RPMI7951 (cell line): ENCODE data around the gene CDH23. TPM values are rescaled to one million over a fixed set of nuclear protein-coding genes. Genes with fewer than 3 reads are reported as not detected.

ENCODE experiments used
- DNase-seq: peaks from one replicate; pipeline ENCODE4 v3.0.0-alpha.2; 2012; ENCODE audit warnings: low read depth
- total RNA-seq: library from RNA; depleted of rRNA; stranded (reverse); fragments of >200 nt; shearing (Covaris generic); gene quantifications from 2 replicates; pipeline ENCODE4 v1.2.3, GENCODE V29; 2014

The CDH23 gene
- total RNA-seq, 1 experiment from 2014 or later, result not detected

DNA sequence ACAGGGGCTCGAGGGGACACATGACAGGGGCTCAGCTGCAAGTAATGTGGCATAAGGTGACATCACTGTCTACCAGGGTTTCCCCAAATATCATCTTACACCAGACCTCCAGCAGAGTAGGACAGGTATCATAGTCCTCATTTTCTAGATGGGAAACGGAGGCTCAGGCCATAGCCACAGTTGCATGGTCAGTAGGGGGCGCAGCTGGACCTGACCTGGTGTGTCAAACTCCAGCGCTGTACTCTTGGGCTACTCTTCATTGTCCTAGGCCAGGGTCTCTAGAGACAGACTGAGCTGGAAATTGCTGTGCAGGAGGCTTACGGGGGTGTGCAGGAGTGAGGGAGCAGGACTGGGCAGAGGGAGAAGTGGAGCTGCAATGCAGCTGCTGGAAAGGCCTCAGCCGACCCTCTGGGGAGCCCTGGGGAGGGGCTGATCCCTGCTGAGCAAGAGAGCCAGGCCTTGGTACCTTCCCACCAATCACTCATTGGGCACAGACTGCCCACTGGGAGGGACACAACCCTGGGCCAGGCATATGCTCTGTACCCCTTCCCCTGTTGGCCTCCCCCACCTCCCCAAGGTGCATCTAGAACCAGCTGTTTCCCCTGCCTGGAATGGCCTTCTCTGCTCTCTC is 89.9 kb downstream of the CDH23 start:
- DNase-seq, result peak; percentile 5

DNA sequence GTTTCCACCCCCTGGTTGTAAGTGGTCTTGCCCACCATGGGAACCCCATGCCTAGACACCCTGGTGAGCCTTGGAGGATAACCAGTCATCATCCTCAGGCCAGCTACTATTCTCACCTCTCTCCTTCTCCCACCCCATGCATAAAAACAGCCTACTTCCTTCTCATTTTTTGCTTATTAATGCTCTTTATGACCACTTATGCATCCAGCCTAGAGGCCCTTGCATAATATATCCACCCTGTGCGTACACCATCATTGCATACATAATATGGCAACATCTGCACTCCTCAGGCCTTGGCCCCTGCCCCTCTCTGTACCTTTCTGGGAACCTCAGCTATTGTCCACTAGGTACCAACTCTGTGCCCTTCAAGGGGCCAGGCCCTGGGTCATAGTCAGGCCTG is 91.0 kb downstream of the CDH23 start:
- no peak for DNase-seq

DNA sequence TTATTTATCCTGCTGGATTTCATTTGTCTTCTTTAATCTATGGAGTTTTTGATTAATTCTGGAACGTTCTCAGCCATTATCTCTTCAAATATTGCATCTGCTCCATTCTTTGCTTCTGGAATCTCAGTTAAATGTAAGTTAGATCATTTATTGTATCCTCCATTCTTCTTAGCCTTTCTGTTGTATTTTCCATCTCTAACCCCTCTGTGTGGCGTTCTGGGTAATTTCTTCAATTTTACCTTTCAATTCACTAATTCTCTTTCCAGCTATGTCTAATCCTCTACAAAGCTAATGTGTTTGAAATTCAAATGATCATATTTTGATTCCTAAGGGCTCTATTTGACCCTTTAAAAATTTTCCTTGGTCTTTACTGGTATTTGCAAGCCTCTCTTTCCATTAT is 92.4 kb downstream of the CDH23 start:
- no peak for DNase-seq

DNA sequence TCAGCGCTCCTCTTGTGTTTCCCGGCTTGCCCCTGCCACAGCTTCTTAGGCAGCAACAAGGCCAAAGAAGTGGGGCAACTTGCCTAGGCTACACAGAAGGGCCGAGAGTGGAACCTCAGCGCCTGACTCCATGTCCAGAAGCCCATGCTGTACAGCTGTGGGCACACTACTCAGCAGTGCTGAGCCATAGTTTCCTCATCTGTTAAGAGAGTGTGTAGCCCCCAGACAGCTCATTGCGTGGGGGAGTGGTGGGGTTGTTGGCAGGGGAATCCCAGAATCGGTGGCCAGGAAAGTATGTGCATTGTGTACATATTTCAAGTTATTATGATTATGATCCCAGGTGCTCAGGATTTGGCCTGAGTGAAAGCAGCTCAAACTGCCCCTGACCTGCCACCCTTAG is 96.2 kb downstream of the CDH23 start:
- DNase-seq, result no peak

DNA sequence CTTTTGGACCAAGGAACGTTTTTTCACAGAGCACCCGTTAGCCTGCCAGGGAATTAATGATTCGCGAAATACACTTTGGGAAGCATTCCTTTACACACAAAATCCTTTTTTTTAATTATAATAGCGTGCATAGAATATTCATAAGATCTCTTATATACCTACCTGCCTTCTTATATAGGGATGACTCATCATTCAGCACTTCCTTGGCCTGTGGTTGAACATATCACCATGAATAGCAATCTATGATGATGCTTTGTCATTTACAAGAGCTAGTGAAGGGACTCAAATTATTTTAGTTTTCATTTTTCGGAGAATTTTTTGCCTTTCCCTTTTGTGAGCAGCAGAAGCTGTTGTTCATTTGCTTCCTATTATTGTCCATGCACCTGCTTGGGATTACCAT is 97.0 kb downstream of the CDH23 start:
- DNase-seq, result no peak

DNA sequence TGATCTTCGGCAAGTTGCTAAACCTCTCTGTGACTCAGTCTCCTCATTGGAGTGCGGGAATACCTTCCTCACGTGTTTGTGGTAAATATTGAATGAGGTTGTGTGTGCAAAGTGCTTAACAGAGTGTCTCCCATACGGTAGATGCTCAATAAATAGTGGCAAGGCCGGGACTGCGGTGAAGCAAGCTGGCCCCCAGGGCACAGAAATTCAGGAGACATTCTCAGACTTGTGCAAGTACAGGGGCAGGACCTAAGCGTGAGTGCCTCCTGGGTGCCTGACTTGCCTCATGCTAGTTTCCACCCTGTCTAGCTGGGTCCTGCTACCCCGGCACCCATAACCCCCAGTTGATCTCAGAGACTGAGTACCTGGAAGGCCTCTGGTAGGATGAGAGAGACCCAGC is 97.8 kb downstream of the CDH23 start:
- no peak for DNase-seq

DNA sequence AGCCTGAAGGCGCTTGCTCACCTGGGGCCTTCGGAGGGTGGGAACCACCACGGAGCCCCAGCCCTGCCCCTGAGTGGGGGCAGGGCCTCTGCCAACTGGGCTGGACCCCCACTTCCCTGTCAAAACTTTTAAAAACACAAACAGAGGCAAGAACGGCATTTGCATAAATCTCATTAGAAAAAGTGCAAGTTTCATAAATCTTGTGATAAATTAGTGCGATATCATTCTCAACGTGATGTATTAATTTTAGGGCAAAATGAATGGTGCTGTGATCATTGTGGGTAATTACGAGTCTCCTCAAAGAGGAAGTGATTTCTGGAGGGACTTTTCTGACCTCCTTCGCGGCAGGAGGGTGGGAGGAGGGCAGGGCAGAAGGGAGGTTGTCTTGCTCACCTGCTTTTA is 98.3 kb downstream of the CDH23 start:
- no peak for DNase-seq

DNA sequence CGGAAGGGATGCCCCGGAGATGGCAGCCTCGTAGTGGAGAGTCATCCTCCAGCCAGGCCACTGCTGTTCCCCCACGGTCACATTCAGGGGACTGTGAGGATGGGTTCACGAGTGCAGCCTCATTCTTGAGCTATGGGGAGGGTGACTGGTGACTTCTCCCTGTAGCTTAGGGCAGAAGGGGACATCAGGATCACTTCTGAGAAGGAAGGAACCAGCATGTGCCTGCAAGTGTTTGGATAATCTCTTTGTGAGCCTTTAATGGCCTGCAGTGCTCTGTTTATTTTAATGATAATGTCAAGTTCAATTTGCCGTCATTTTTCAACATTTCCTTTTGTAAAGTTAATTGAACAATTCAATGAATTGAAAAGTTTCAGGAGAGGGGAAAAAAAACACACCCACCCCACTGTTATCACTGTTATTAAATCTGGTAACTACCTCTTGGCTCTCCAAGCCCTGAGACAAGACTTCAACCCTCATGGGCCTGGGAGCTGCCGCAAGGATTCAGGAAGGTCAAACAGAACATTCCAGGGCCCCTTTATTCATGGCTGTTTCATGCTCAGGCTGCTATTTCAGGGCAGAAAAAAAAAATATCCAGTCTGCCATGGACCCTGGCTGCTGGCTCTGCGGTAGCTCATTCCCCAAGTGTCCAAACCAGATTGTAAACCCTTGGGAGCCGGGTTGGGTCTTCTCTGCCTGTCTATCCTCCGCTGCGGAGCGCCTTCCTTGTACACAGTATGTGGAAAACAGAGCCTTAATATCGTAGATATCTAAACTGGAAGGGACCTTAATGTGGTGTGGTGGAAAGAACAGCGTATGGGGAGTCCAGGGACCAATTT is 100.4 kb downstream of the CDH23 start:
- no peak for DNase-seq

DNA sequence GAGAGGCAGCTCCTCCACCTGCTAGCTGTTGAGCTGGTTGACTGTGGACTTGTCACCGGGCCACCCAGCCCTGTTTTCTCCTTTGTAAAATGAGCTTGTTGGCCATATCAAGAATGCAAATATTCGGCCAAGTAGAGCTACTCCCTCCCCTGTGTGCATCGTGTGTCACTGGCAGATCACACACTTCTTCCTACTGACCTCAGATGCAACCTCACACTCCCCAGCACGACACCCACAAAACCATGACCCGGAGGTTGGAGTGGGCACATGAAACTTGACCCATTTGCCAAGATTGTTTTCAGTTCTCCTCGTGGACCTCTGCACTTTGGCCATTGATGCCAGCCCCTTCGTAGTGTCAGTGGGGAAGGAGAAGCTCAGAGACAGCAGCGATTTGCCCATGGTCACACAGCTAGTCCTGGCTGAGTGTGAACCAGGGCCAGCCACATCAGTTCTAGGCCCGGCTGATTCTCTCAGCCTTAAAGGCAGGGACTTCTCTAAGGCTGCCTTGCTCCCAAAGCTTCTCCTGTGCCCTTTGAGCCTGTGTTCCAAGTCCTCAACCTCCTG is 101.1 kb downstream of the CDH23 start:
- DNase-seq, result no peak

DNA sequence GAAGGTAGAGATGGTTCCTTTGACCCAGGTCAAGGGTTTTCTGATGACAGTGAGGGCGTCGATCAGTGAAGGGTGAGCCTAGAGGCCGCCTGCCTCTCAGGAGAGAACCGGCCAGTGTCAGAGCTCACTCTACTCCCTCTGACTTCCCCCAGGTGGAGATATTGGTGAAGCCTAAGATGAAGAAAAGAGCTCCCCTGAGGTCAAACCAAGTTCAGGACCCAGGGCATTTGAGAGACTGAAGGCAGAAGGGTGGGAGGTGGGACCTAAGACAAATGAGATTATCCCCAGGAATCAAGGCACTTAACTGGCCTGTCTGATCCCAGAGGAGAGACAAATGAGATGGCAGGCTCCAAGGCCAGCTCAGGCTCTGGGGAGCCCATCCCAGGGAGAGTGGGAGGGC is 104.7 kb downstream of the CDH23 start:
- DNase-seq, result no peak

DNA sequence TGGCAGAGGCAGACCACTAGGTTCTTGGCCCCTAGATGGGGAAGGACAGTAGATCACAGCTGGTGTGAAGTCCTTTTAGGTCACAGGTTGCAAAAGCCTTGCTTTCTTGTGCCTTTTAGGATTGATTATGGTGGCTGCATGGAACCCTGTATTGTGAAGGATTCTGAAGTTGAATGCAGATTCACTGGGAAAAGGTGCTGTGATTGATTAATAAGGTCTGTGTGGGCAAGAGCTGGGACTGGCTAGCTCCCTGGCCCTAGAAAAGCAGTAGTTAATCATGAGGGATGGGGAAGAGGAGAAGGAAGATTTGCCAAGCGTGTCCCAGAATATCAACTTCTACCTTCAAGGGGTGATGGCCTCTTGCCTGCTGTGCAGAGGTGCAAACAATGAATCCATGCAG is 105.5 kb downstream of the CDH23 start:
- DNase-seq, result no peak

DNA sequence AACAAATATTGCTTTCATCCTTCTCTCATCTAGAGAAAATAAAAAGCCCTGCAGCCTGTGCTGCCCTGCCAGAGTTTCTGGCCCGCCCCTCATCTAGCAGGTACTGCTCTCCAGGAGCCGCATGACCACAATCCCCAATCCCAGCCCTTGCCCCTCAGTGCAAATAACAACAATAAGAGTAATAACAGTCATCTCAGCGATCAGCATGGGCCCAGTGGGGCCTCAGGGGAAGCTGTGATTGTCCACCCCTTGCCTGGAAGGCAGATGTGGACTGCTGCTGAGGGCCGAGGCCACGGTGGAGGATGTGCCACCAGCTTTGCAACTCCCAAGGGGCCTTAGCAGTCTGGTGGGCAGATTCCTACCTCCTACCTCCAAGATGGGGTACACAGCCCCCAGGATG is 106.1 kb downstream of the CDH23 start:
- no peak for DNase-seq

DNA sequence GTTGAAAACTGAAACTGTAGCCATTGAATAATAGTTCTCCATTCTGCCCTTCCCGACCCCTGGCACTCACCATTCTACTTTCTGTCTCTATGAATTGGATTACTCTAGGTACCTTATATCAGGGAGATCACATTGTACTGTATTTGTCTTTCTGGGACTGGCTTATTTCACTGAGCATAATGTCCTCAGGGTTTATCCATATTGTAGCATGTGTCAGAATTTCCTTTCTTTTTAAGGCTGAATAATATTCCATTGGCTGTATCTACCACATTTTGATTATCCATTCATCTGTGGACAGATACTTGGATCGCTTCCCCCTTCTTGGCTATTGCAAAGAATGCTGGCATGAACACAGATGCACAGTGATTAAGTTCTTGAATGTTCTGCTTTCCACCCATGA is 107.4 kb downstream of the CDH23 start:
- no peak for DNase-seq

DNA sequence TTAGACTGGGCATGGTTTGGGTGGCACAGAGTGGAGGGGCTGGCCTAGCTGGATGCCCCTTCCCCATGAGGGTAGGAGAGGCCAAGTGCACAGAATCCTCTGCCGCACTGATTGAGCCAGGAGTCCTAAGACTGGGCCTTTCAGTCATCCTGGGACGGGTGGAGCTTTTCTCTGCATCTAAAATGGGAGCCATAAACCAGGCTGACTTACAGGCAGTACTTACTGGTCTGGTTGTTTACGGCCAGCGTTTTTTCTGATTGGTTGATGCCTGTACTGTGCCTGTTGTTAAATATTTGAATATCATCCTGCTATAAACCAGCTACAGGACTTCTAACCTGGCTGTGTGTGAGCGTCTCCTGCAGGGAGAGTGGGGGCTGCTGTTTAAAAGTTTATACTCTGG is 107.8 kb downstream of the CDH23 start:
- no peak for DNase-seq

DNA sequence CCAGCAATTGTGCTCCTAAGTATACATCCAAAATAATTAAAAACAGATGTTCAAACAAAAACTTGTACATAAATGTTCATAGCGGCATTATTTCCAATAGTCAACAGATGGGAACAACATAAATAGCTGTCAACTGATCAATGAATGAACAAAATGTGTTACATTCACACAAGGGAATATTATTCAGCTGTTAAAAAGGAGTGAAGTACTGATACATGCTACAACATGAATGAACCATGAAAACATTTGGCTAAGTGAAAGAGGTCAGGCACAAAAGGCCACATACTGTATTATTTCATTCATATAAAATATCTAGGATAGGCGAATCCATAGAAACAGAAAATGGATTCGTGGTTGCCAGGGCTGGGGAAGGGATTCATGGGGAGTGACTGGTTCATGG is 109.1 kb downstream of the CDH23 start:
- no peak for DNase-seq

DNA sequence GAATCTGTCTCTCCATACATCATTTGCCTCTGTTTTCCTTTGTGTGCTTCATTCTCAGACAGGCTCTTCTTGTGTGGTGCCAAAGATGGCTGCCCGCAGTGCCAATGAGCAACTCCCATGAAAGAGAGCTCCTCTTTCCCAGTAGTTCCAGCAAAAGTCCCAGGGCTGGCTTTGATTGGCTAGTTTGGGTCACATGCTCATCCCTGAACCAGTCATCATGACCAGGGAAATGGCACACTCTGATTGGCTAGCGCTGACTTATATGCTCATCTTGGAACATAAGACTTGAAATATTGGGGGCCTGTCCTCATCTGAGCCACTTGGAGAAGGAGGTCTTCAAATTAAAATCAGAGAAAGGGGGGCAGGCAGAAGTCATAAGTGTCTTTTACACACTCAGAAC is 112.7 kb downstream of the CDH23 start:
- DNase-seq, result no peak

DNA sequence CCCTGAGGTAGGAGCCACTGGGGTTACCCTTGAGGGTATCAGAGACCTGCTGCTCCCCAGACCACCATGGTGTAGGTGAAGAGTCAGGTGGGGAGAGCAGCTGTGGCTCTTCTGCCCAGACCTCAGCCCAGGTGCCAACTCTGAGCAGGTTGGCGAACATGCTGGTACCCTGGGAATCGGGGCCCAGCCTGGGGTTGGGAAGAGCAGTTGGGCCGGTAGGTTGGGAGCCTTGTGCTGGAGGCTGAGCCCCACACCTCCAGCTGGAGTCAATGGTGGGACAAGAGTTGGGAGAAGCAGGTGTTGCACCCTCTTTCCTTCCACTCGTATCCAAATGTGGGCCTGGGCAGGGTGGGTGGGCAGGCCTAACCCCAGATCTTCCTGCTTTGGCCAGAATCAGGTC is 114.5 kb downstream of the CDH23 start:
- DNase-seq, result no peak

DNA sequence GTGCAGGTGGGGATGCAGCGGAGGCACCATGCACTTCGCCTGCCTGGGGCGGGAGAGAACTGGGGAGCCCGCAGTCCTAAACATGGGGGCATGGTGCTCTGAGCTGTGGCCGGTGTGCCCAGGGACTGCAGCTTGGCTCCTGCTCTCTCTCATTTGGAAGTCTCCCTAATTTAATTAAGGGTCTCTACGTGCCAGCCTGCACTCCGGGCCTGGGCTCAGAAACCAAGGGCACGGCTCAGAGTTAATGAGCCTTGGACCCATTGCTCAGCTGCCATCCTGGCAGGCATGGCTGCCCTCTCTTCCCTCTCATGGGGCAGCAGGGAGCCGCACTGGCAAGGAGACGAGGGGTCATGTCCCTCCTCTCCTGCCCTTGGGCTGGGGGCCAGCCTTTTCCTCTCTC is 115.6 kb downstream of the CDH23 start:
- no peak for DNase-seq

DNA sequence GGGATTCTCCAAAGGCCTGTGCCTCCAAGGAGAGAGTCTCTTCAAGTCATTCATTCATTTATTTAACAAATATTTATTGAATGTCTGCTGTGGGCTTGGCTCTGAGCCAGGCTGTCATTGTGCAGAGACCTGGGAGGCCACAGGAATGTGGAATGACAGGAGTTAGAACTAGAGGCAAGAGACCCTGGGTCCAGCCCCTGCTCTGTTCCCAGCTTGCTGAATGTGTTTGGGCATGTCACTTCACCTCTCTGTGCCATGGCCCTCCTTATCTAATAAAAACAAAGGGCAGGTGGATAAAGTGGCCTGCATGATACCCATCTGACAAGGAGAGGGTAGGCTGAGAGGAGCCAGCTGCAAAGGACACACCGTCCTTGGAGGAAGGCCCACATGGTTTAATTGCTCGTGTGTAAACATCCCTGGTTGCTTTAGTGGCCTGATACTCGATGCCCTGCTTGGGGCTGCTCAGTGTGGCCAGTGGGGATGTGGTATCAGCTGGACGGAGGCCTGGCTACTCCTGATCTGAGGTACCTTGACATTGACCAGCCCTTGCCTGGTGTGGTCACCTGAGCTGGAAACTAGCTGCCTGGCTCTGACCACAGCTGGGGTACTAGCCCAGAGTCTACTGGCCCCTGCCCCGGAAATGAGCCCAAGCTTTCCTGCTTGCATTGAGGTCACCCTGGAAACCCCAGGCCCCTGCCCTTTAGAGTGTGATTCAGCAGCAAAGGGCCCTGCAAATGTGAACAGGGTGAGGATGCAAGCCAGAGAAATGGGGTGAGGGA is 116.2 kb downstream of the CDH23 start:
- DNase-seq, result no peak

DNA sequence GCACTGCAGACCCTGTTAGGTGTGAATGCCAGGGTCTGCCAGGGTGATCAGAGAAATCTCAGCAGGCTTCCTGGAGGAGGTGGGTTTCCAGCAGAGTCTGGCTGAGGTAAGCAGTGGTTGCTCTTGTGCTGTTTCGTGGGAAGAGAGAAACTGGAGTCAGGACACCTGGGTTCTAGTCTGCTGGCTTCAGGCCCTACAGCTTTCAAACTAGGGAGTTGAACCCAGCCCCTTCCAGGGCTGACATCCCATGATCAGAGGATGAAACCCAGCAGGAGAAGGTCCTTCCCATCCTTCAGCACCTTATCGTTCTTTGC is 116.8 kb downstream of the CDH23 start:
- DNase-seq, result no peak

DNA sequence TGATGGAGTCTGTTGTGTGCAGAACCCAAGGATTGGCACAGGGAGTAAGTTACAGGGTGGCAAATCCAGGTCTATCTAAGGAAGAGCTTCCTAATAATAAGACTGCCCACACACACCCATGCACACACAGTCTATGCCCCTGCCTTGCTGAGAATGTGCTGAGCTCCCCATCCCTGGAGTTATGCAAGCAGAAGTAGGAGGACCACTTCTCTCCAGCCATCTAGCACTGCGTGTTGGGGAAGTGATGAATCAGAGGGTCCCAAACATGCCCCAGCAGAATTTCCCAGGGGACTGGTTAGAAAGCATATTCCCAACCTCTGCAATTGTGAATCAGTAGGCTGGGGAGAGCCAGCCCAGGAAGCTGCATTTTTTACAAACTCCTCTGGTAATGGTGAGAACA is 117.2 kb downstream of the CDH23 start:
- no peak for DNase-seq

DNA sequence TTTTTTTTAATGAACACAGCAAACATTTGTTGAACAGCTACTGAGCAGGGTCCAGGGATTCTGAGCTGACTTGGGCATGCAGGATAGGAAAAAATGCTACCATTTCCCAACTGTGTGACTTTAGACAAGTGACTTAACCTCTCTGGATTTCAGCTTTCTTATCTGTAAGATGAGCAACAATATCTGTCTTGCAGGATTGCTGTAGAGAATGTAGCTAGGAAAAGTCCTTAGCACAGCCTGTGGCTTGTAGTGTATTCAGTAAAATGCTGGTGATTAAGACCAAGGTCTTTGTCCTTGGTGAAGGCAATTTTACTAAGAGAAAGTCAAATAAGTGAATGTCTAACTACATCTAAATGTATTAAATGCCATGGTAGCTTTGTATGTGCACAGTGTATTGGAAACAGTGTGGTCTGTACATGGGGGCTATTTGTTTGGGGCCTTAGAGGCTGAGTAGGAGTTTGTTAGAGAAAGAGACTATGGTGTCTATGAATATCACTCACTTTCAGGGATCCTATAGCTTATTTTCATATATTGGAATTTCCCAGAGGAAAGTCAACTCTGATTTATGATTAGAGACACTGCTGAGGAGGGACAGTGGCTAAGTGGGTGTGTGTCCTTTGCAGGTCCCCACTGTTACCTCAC is 118.9 kb downstream of the CDH23 start:
- no peak for DNase-seq
